ENCODE measurements around the gene TAS2R46.
"Not testable (repeated sequence)": the region's sequence is repeated elsewhere in the genome, so short reads cannot be mapped to it uniquely, and the experiment has no call there.

GRCh38 chr12:11033959-11034358, 28.1 kb downstream of the TAS2R46 start:
- not testable (repeated sequence) for TF ChIP-seq POLR2A (IDR thresholded peaks at IDR 0.05; ENCODE audit: low read length); GATA1 (IDR thresholded peaks at IDR 0.05; ENCODE audit: low read depth, low read length)
